Endothelial cell of umbilical vein (primary cell): ENCODE results near the gene PLEKHM2. TPM values are rescaled to one million over a fixed set of nuclear protein-coding genes. Genes with fewer than 3 reads are reported as not detected.
A peak's percentile ranks its signal among the peaks of the same experiment; 100 is the strongest.

Source experiments
- BruUV-seq: library from RNA; stranded (reverse); fragments of 400-500 nt; replicated peaks from 2 replicates; lab custom pipeline; 2021; lab: Mats Ljungman, UMichigan
- CTCF ChIA-PET: fragments of 300-600, 350-600 bp; sonication (Branson Sonifier 250); formaldehyde crosslinking; loops from one replicate; lab custom pipeline; 2021; ENCODE audit warnings: antibody characterized with exemption, inconsistent platforms; lab: Charles Lee
- POLR2A ChIA-PET: fragments of 300-600, 350-600 bp; sonication (Branson Sonifier 250); formaldehyde crosslinking; loops from one replicate; lab custom pipeline; 2021; ENCODE audit warnings: antibody characterized with exemption, inconsistent platforms; lab: Charles Lee
- DNase-seq: peaks from one replicate; pipeline ENCODE4 v3.0.0-alpha.2; 2011; ENCODE audit warnings: low read depth, low spot score
- FAIRE-seq: peaks from 2 replicates; lab custom pipeline; 2011; peaks lifted over from hg19 to GRCh38; lab: Jason Lieb, UNC
- H2AFZ ChIP-seq: 2 replicates; pipeline ENCODE4 v1.6.0; 2012; ENCODE audit warnings: low read depth, low read length, control low read depth, inconsistent platforms
- H3K27ac ChIP-seq: 2 replicates; pipeline ENCODE4 v1.5.1; 2011; ENCODE audit warnings: low read depth, mild to moderate bottlenecking, control low read depth, low read length, moderate library complexity; ENCODE audit not compliant: insufficient read depth
- H3K27me3 ChIP-seq, 2 experiments: 2 replicates each; pipeline versions ENCODE4 v1.6.0 to v1.6.1; 2011; ENCODE audit warnings: low read length in 2 of 2, mixed read lengths in 1 of 2; ENCODE audit not compliant: control insufficient read depth in 2 of 2, insufficient read depth in 2 of 2
- H3K36me3 ChIP-seq, 2 experiments: 2 replicates in 1 of 2; 3 replicates in 1 of 2; pipeline ENCODE4 v1.5.1; 2011; ENCODE audit warnings: low read length in 2 of 2, mild to moderate bottlenecking in 1 of 2, moderate library complexity in 1 of 2; ENCODE audit not compliant: control insufficient read depth in 2 of 2, insufficient read depth in 2 of 2; ENCODE audit errors: extremely low read depth in 1 of 2
- H3K4me1 ChIP-seq: 3 replicates; pipeline ENCODE4 v1.5.1; 2011; ENCODE audit warnings: mild to moderate bottlenecking, low read length; ENCODE audit not compliant: control insufficient read depth, insufficient read depth; ENCODE audit errors: extremely low read depth
- H3K4me2 ChIP-seq: 2 replicates; pipeline ENCODE4 v1.6.1; 2011; ENCODE audit warnings: low read length, control low read depth, mixed read lengths; ENCODE audit not compliant: insufficient read depth
- H3K4me3 ChIP-seq, 3 experiments: fragments of 200-600 bp in 1 of 3; sonication (generic), shearing (Covaris generic) in 1 of 3; replicated peaks in 1 of 3; 2 replicates each; pipeline ENCODE4 v1.5.1; 2011 to 2016; ENCODE audit warnings: control low read depth in 3 of 3, low read length in 3 of 3, mild to moderate bottlenecking in 2 of 3, inconsistent platforms in 1 of 3, low read depth in 1 of 3, moderate library complexity in 1 of 3; ENCODE audit not compliant: insufficient read depth in 1 of 3
- H3K79me2 ChIP-seq: 2 replicates; pipeline ENCODE4 v1.6.0; 2012; ENCODE audit warnings: low read length, inconsistent platforms; ENCODE audit not compliant: control insufficient read depth, insufficient read depth
- H3K9ac ChIP-seq: replicated peaks from 2 replicates; pipeline ENCODE3; 2011; ENCODE audit warnings: low read length, control low read depth; ENCODE audit not compliant: insufficient read depth; ENCODE audit errors: extremely low read depth
- H3K9me1 ChIP-seq: replicated peaks from 3 replicates; pipeline ENCODE4 v1.6.0; 2011; ENCODE audit warnings: mild to moderate bottlenecking, low read length; ENCODE audit not compliant: control insufficient read depth, insufficient read depth; ENCODE audit errors: extremely low read depth
- H3K9me3 ChIP-seq: replicated peaks from 2 replicates; pipeline ENCODE4 v1.5.1; 2012; ENCODE audit warnings: low read length, inconsistent platforms; ENCODE audit not compliant: control insufficient read depth, insufficient read depth
- H4K20me1 ChIP-seq: replicated peaks from 2 replicates; pipeline ENCODE3; 2011; ENCODE audit warnings: mild to moderate bottlenecking, low read length; ENCODE audit not compliant: control insufficient read depth, insufficient read depth; ENCODE audit errors: extremely low read depth
- EZH2 ChIP-seq: IDR thresholded peaks from 2 replicates; pipeline ENCODE4 v1.6.1; 2012; ENCODE audit warnings: borderline replicate concordance, low read depth, mild to moderate bottlenecking, moderate library complexity, low read length, inconsistent platforms; ENCODE audit not compliant: severe bottlenecking
- FOS ChIP-seq: IDR thresholded peaks from 2 replicates; pipeline ENCODE4 v1.6.1; 2011; ENCODE audit warnings: mild to moderate bottlenecking, low read length, moderate library complexity, borderline replicate concordance; ENCODE audit not compliant: insufficient read depth
- GATA2 ChIP-seq: IDR thresholded peaks from 2 replicates; pipeline ENCODE4 v1.7.0; 2011; ENCODE audit warnings: low read depth, mild to moderate bottlenecking, moderate library complexity, mixed read lengths, low read length; ENCODE audit not compliant: insufficient read length, insufficient read depth
- JUN ChIP-seq: IDR thresholded peaks from 2 replicates; pipeline ENCODE4 v1.6.1; 2011; ENCODE audit warnings: borderline replicate concordance, low read depth; ENCODE audit not compliant: insufficient read length, insufficient read depth
- MYC ChIP-seq: IDR thresholded peaks from one replicate; pipeline ENCODE4 v1.6.1; 2011; ENCODE audit warnings: mild to moderate bottlenecking, low read depth, low read length
- POLR2A ChIP-seq: IDR thresholded peaks from 2 replicates; pipeline ENCODE4 v1.6.1; 2012; ENCODE audit warnings: low read depth, mild to moderate bottlenecking, control low read depth, low read length
- POLR2AphosphoS5 ChIP-seq: IDR thresholded peaks from 2 replicates; pipeline ENCODE4 v1.6.1; 2012; ENCODE audit warnings: low read depth, mild to moderate bottlenecking, control low read depth, low read length, moderate library complexity; ENCODE audit not compliant: insufficient read depth
- dilution Hi-C: fragments of 300-500 bp; cut with MboI; formaldehyde crosslinking; loops from one replicate; pipeline ENCODE4 v1.15.0; 2019; ENCODE audit warnings: low sequenced_read_pairs; ENCODE audit not compliant: extremely low pct_ligation_motif_present
- intact Hi-C: fragments of 100-400 bp; cut with micrococcal nuclease; formaldehyde crosslinking; loops from one replicate; pipeline ENCODE4 v1.10.0; 2022
- polyA plus RNA-seq, 4 experiments: library from polyadenylated mRNA; depleted of rRNA in 3 of 4; stranded (reverse) in 3 of 4; unstranded in 1 of 4; fragments of >200 nt; gene quantifications; 2 replicates each; pipeline versions ENCODE4 v1.2.1 to v1.2.3, GENCODE V29; 2011 to 2012; ENCODE audit warnings: missing spikeins in 1 of 4
- total RNA-seq: library from RNA; stranded (reverse); gene quantifications from 2 replicates; pipeline ENCODE4 v1.2.3, GENCODE V29; 2021
- TF ChIP-seq, protein P1 (sequence below): IDR thresholded peaks from 2 replicates; pipeline ENCODE4 v1.6.1; 2011; ENCODE audit not compliant: insufficient read depth, insufficient read length
- TF ChIP-seq, protein P2 (sequence below), 2 donors: IDR thresholded peaks; 1 replicate in 1 of 2; 2 replicates in 1 of 2; pipeline ENCODE4 v1.5.1; 2011; ENCODE audit warnings: low read length in 2 of 2, mild to moderate bottlenecking in 2 of 2, moderate library complexity in 2 of 2, control low read depth in 1 of 2, inconsistent platforms in 1 of 2, low read depth in 1 of 2; ENCODE audit not compliant: insufficient read depth in 1 of 2; ENCODE audit errors: extremely low read depth in 1 of 2

Gene PLEKHM2
- total and polyA plus RNA-seq, 2 donors (not counting 3 experiments of a cell fraction or from before 2014, with no cell fraction given) = 60.6 to 67.5 TPM

GRCh38 chr1:15756143-15757015, 72.3 kb downstream of the PLEKHM2 start:
- Histone ChIP-seq H3K79me2 (peaks cover 28% of the 10 kb centered on the region), H3K4me1 (peaks cover 31% of the 10 kb centered on the region), H3K27ac (peak overlapping the region; percentile 73), H4K20me1 (no peaks in the 10 kb centered on the region), H3K9me1 (no peaks in the 10 kb centered on the region), H3K4me2 (peak overlapping the region; percentile 22), H3K27me3 (no peaks in the 10 kb centered on the region), H3K4me3 (no peak overlapping the region), H2AFZ (peak overlapping the region; percentile 9), H3K9ac (peak overlapping the region; percentile 28), H3K36me3 (no peaks in the 10 kb centered on the region), H3K9me3 (no peaks in the 10 kb centered on the region)
- FAIRE-seq = peak; percentile 79
- CTCF ChIA-PET = interaction anchor here (0.7 to 2.2 kb wide), 3 partner anchors 9 to 15 kb away, joined by 3 to 15 read pairs (median 3); no protein-coding TSS in a partner anchor
- POLR2A ChIA-PET = interaction anchor here (0.5 to 1.0 kb wide), 2 partner anchors 9 to 25 kb away, joined by 3 to 5 read pairs; no protein-coding TSS in a partner anchor
- DNase-seq = peak; percentile 47
- BruUV-seq = no TSS peak
- dilution Hi-C loops = no loop called here
- TF ChIP-seq JUN (no peak), GATA2 (peak; percentile 22), MYC (no peak), FOS (peak; percentile 6), POLR2A (no peak), EZH2 (no peak), POLR2AphosphoS5 (peak; percentile 25)
- TF ChIP-seq, protein P1, sequence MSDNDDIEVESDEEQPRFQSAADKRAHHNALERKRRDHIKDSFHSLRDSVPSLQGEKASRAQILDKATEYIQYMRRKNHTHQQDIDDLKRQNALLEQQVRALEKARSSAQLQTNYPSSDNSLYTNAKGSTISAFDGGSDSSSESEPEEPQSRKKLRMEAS = no peak
- TF ChIP-seq, protein P2, sequence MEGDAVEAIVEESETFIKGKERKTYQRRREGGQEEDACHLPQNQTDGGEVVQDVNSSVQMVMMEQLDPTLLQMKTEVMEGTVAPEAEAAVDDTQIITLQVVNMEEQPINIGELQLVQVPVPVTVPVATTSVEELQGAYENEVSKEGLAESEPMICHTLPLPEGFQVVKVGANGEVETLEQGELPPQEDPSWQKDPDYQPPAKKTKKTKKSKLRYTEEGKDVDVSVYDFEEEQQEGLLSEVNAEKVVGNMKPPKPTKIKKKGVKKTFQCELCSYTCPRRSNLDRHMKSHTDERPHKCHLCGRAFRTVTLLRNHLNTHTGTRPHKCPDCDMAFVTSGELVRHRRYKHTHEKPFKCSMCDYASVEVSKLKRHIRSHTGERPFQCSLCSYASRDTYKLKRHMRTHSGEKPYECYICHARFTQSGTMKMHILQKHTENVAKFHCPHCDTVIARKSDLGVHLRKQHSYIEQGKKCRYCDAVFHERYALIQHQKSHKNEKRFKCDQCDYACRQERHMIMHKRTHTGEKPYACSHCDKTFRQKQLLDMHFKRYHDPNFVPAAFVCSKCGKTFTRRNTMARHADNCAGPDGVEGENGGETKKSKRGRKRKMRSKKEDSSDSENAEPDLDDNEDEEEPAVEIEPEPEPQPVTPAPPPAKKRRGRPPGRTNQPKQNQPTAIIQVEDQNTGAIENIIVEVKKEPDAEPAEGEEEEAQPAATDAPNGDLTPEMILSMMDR (IDR thresholded peaks at IDR 0.05; ENCODE audit: extremely low read depth in 1 of 2, insufficient read depth in 1 of 2, low read depth in 1 of 2, low read length in 2 of 2) = no peak
- intact Hi-C loops = no loop called here
